ENCODE measurements around the gene IGLON5.

Gene IGLON5

DNA sequence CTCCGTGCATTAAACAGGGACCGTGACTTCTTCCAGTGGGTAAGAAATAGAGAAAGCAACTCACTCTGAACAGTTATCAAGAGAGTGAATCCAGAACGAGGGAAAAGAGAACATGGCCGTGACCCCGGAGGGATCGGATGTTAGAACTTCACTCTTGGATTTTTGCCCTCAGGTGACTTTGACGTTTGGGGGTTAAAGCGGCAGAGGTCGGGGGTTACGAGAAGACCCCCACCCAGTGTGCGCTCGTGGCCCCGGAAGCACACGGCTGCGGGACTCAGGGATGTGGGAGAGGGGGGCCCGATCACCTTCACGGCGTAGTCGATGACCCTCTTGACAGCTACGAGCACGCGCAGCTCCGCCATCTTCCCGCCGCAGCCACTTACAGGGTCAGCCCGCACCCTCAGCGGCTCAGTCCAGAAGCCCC is 54.5 kb downstream of the IGLON5 start, which contains the start of gene ETFB:
ETFB (minus strand) TSS at position 424 of the 424 bp plus-strand sequence; CDS start at position 362, 62 bp downstream.
- DNase-seq (ENCODE audit: insufficient read length, low spot score) (no peak), FAIRE-seq (no peak)
- TF ChIP-seq, protein P1, sequence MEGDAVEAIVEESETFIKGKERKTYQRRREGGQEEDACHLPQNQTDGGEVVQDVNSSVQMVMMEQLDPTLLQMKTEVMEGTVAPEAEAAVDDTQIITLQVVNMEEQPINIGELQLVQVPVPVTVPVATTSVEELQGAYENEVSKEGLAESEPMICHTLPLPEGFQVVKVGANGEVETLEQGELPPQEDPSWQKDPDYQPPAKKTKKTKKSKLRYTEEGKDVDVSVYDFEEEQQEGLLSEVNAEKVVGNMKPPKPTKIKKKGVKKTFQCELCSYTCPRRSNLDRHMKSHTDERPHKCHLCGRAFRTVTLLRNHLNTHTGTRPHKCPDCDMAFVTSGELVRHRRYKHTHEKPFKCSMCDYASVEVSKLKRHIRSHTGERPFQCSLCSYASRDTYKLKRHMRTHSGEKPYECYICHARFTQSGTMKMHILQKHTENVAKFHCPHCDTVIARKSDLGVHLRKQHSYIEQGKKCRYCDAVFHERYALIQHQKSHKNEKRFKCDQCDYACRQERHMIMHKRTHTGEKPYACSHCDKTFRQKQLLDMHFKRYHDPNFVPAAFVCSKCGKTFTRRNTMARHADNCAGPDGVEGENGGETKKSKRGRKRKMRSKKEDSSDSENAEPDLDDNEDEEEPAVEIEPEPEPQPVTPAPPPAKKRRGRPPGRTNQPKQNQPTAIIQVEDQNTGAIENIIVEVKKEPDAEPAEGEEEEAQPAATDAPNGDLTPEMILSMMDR (IDR thresholded peaks at IDR 0.05; ENCODE audit: insufficient read depth, missing control alignments) = no peak

DNA sequence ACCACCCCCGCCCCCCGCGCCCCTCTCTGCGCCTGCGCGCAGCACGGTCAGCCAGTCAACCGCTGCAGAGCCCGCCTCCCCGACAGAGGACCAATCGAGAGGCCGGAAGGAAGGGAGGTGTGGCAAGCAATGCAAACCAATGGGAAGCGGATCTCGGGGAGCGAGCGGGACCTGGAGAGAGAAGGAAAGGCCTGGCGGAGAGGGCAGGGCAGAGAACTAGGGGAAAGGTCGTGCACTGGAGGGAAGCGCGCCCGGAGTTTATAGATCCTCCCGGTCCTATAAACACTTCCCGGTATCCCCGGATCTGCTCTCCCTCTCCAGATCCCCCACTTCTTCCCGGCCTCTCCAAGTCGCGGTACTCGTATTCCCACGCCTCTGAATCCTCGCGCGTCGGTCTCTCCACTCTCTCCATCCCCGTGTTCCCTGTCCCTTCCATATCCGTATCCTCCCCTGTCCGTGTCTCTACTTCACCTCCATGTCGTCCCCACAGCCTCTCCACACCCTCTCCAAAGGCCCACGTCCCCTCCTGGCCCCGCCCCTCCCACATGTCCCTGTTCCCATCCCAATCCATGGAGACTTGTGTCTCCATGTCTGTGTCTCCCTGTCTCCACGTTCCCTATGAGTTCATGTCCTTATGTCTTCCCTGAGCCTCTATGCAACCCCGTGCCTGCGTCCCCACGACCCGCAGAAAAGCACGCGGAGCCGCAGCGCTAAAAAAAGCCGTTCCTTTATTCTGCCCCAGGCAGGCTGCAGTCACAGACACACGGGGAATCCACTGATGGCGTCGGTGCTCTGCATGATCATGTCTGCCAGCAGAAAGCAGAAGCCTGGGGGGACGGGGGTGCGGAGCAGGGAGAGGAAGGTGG is 55.2 kb downstream of the IGLON5 start:
- DNase-seq (ENCODE audit: insufficient read length, low spot score) (peak; percentile 77), FAIRE-seq (no peak)
- TF ChIP-seq, protein P1 (IDR thresholded peaks at IDR 0.05; ENCODE audit: insufficient read depth, missing control alignments) = no peak

DNA sequence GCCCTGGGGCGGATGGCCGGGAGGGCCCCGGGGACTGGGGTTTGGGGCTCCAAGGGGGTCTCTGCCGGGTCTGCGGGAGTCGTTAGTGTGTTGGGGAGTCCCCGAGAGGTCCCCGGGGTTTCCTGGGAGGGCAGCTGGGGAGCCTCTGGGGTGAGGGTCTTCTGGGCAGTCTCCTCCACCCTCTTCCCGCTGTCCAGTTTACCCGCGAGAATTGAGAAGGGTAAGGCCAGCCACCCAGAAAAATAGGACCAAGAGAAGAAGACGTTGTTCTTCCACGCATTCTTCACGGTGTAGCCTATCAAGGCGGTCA is 55.8 kb downstream of the IGLON5 start:
- no peak for FAIRE-seq
- TF ChIP-seq, protein P1 (IDR thresholded peaks at IDR 0.05; ENCODE audit: insufficient read depth, missing control alignments) = no peak

DNA sequence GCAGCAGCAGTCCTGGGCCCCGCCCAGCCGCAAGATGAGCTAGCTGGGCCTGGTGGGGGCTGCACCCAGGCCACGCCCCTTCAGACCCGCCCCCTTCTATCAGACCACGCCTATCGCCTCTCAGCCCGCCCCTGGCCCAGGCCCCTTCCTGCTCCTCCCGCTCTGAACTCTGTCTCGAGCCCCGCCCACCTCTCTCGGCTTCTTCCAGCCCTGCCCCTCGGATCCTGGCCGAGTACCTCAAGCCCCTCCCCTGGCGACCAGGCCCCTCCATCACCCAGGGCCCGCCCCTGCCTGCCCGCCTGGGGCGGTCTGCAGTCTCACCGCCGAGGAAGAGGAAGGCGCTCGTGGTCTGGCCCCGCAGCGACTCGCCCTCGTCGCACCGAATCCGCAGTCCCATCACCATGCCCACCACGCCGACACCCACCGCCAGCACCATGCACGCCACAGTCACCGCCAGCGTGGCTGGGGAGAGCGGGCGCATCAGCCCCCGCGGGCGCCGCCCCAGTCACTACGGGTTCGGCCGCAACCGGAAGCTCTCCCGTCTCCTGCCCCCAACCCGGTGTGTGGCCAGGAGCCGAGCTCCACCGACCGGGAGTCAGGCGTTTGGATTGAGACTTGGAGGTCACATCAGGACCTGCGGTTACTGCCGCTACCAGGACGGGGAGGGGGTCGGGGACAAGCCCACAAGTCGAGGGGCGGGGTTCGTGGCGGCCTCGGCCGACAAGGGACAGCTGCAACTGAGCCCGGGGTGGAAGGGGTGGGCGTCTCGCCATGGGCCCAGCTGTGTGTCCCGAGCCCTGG is 56.3 kb downstream of the IGLON5 start:
- DNase-seq (ENCODE audit: insufficient read length, low spot score) = peak; percentile 92
- TF ChIP-seq, protein P1 (IDR thresholded peaks at IDR 0.05; ENCODE audit: insufficient read depth, missing control alignments) = no peak
- FAIRE-seq = no peak

More for the DNA sequence above, 55.8 kb downstream of the IGLON5 start:
- no peak for DNase-seq (ENCODE audit: insufficient read length, low spot score)

DNA sequence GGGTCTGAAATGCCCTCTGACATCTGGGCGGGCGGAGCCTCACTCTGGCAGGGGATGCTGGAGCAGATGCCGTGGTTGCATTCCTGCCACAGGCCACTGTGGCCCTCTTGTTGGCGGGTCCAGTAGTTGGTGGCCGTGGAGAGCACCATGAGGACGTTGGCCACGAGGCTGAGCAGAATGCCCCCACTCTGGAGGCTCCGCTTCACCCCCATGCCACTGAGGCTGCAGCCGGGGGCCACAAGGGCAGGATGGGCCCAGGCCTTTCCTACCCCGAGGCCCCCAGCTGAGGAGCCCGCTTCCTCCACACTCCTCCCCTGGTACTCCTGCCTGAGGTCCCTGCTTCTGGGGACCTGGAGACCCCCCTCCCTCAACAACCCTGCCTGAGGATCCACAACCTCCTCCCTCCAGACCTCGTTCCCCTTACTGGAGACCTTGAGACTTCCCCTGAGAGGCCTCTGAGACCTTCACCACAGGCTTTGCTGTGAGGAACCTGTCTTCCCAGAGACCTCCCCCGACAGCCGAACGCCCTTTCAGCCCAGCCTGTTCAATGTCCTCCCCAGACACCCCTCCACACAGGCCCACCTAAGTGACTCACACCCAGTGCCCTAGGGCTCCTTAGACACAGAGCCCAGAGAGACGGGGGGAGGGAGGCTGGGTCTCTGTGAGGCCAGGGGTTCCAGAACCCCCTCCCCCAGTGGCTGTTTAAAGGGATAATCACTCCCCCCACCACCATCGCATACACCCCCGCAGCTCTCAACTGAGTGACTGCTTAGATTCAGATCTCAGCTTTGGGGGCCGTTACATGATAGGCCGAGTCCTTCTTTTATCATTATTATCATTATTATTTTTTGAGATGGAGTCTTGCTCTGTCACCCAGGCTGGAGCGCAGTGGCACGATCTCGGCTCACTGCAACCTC is 57.2 kb downstream of the IGLON5 start, which contains the start of gene CLDND2:
CLDND2 (minus strand) TSS at position 638 of the 917 bp plus-strand sequence; CDS start at position 212, 426 bp downstream.
- FAIRE-seq = no peak
- DNase-seq (ENCODE audit: insufficient read length, low spot score) = no peak
- TF ChIP-seq, protein P1 (IDR thresholded peaks at IDR 0.05; ENCODE audit: insufficient read depth, missing control alignments) = no peak

DNA sequence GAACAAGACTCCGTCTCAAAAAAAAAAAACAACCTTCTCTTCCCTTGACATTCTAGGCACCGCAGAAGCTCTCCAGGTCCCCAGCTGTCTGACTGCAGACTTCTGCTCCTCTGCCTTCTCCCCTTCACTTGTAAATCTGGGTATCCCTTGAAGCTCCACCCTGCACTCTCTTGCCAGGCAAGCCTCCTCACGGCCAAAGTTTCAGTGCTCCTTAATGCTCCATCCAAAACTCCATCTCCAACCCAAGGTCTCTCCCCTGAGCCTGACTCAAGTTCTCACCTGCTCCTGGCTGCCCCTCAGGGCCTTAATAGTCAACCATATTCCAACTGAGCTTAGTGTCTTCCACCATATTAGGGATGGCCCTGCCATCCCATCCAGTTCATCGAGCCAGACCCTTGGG is 58.8 kb downstream of the IGLON5 start:
- FAIRE-seq (no peak), DNase-seq (ENCODE audit: insufficient read length, low spot score) (no peak)
- TF ChIP-seq, protein P1 (IDR thresholded peaks at IDR 0.05; ENCODE audit: insufficient read depth, missing control alignments) = no peak
